Daoy (cell line): ENCODE results near the gene DNAJC5. TPM values are rescaled to one million over a fixed set of nuclear protein-coding genes. Genes with fewer than 3 reads are reported as not detected.

Experiments
- DNase-seq: peaks from one replicate; pipeline ENCODE4 v3.0.0-alpha.2; 2015; ENCODE audit warnings: low read depth
- total RNA-seq: library from RNA; depleted of rRNA; stranded (reverse); fragments of >200 nt; shearing (Covaris generic); gene quantifications from 2 replicates; pipeline ENCODE4 v1.2.3, GENCODE V29; 2014

Gene DNAJC5
- total RNA-seq, 1 experiment from 2014 or later = 34.4 TPM

GRCh38 chr20:63884506-63885263 is 10.2 kb upstream of the DNAJC5 start:
- no peak for DNase-seq

GRCh38 chr20:63885264-63886053 is 9.5 kb upstream of the DNAJC5 start:
- DNase-seq = no peak

- no peak for DNase-seq
These were observed 8.9 kb upstream of the DNAJC5 start for GRCh38 chr20:63886054-63886419.

- DNase-seq = no peak
These were observed 8.0 kb upstream of the DNAJC5 start for GRCh38 chr20:63886921-63887320.

- DNase-seq = no peak
These were observed 5.4 kb upstream of the DNAJC5 start for GRCh38 chr20:63889241-63890200.

GRCh38 chr20:63890201-63890576 is 4.7 kb upstream of the DNAJC5 start:
- no peak for DNase-seq

GRCh38 chr20:63890616-63891015 is 4.3 kb upstream of the DNAJC5 start:
- no peak for DNase-seq

- no peak for DNase-seq
These were observed 3.6 kb upstream of the DNAJC5 start for GRCh38 chr20:63891061-63892002.

- DNase-seq = no peak
These were observed 2.5 kb upstream of the DNAJC5 start for GRCh38 chr20:63892402-63892801.

- no peak for DNase-seq
These were observed 948 bp upstream of the DNAJC5 start for GRCh38 chr20:63893999-63894357.

- DNase-seq = no peak
These were observed 451 bp downstream of the DNAJC5 start for GRCh38 chr20:63895202-63895951.

- DNase-seq = no peak
These were observed 982 bp downstream of the DNAJC5 start for GRCh38 chr20:63895952-63896263.

GRCh38 chr20:63896264-63897105 is 1.6 kb downstream of the DNAJC5 start:
- DNase-seq = peak; percentile 30

GRCh38 chr20:63897978-63898561 is 3.1 kb downstream of the DNAJC5 start:
- DNase-seq = no peak

GRCh38 chr20:63898882-63899558 is 4.1 kb downstream of the DNAJC5 start:
- DNase-seq = no peak

GRCh38 chr20:63900413-63900812 is 5.5 kb downstream of the DNAJC5 start:
- no peak for DNase-seq

- DNase-seq = no peak
These were observed 9.1 kb downstream of the DNAJC5 start for GRCh38 chr20:63903796-63904561.
